SJCRH30 (cell line): ENCODE results near the gene TPP1. TPM values are rescaled to one million over a fixed set of nuclear protein-coding genes. Genes with fewer than 3 reads are reported as not detected.

ENCODE experiments used
- DNase-seq, 2 experiments: peaks; one replicate each; pipeline ENCODE4 v3.0.0-alpha.2; 2015 to 2020
- H3K27ac ChIP-seq: fragments of 250-450 bp; sonication (Bioruptor Pico); 2 replicates; pipeline ENCODE4 v1.5.1; 2020; ENCODE audit warnings: mild to moderate bottlenecking, moderate library complexity
- H3K27me3 ChIP-seq: fragments of 250-450 bp; sonication (Bioruptor Pico); 2 replicates; pipeline ENCODE4 v1.5.1; 2020; ENCODE audit warnings: mild to moderate bottlenecking, moderate library complexity
- H3K36me3 ChIP-seq: fragments of 250-450 bp; sonication (Bioruptor Pico); 2 replicates; pipeline ENCODE4 v1.5.1; 2020; ENCODE audit warnings: mild to moderate bottlenecking, moderate library complexity
- H3K4me1 ChIP-seq: fragments of 250-450 bp; sonication (Bioruptor Pico); 2 replicates; pipeline ENCODE4 v1.5.1; 2020; ENCODE audit warnings: mild to moderate bottlenecking, moderate library complexity
- H3K4me3 ChIP-seq: fragments of 250-450 bp; sonication (Bioruptor Pico); 2 replicates; pipeline ENCODE4 v1.5.1; 2020; ENCODE audit warnings: mild to moderate bottlenecking, moderate library complexity
- H3K9me3 ChIP-seq: fragments of 250-450 bp; sonication (Bioruptor Pico); replicated peaks from 2 replicates; pipeline ENCODE4 v1.5.1; 2020; ENCODE audit warnings: mild to moderate bottlenecking, moderate library complexity
- total RNA-seq: library from RNA; depleted of rRNA; stranded (reverse); fragments of >200 nt; shearing (Covaris generic); gene quantifications from 2 replicates; pipeline ENCODE4 v1.2.3, GENCODE V29; 2014; rRNA removed

TPP1 gene
- total RNA-seq = 8.1 and 8.7 TPM in 2 replicates

GRCh38 chr11:6619004-6619745 lies at the start of gene TPP1:
Gene TPP1 (minus strand): TSS chr11:6619422. CDS start chr11:6619400, 22 bp downstream.
- H3K27me3 ChIP-seq = no peaks in the 10 kb centered on the region
- H3K36me3 ChIP-seq = no peaks in the 10 kb centered on the region
- no peaks in the 10 kb centered on the region; the same call in 1 of the 2 replicates for H3K4me1 ChIP-seq
- no peak within 1 kb of the TSS for H3K27ac ChIP-seq
- no peaks in the 10 kb centered on the region for H3K9me3 ChIP-seq
- H3K4me3 ChIP-seq = peak within 1 kb of the TSS; percentile 64
- DNase-seq = peak; percentile 92 to 95

- DNase-seq = peak in 1 of 2 experiments; percentile 43
- no peak overlapping the region for H3K27ac ChIP-seq
- H3K4me3 ChIP-seq = no peak overlapping the region
Measured at GRCh38 chr11:6667733-6668374, 48.6 kb upstream of the TPP1 start.

GRCh38 chr11:6666302-6667183 lies 47.3 kb upstream of the TPP1 start:
- H3K27me3 ChIP-seq = no peaks in the 10 kb centered on the region
- DNase-seq = no peak
- H3K27ac ChIP-seq = no peak overlapping the region
- no peak overlapping the region for H3K4me3 ChIP-seq
- H3K4me1 ChIP-seq = peaks cover 7% of the 10 kb centered on the region
- H3K36me3 ChIP-seq = no peaks in the 10 kb centered on the region
- no peaks in the 10 kb centered on the region for H3K9me3 ChIP-seq

More at GRCh38 chr11:6667733-6668374, 48.6 kb upstream of the TPP1 start:
- Histone ChIP-seq H3K36me3 (no peaks in the 10 kb centered on the region), H3K27me3 (no peaks in the 10 kb centered on the region), H3K4me1 (peaks cover 7% of the 10 kb centered on the region), H3K9me3 (no peaks in the 10 kb centered on the region)

GRCh38 chr11:6664551-6664950 lies 45.3 kb upstream of the TPP1 start:
- Histone ChIP-seq H3K9me3 (no peaks in the 10 kb centered on the region), H3K27ac (no peak overlapping the region), H3K27me3 (no peaks in the 10 kb centered on the region), H3K36me3 (no peaks in the 10 kb centered on the region), H3K4me1 (peaks cover 7% of the 10 kb centered on the region), H3K4me3 (no peak overlapping the region)
- no peak for DNase-seq

GRCh38 chr11:6663794-6664469 lies 44.7 kb upstream of the TPP1 start:
- H3K4me3 ChIP-seq = no peak overlapping the region
- peaks cover 7% of the 10 kb centered on the region for H3K4me1 ChIP-seq
- DNase-seq = no peak

GRCh38 chr11:6660712-6661111 lies 41.5 kb upstream of the TPP1 start:
- Histone ChIP-seq H3K36me3 (no peaks in the 10 kb centered on the region), H3K9me3 (no peaks in the 10 kb centered on the region), H3K4me1 (peaks cover 7% of the 10 kb centered on the region), H3K4me3 (no peak overlapping the region), H3K27me3 (no peaks in the 10 kb centered on the region), H3K27ac (no peak overlapping the region)
- no peak for DNase-seq

More at GRCh38 chr11:6663794-6664469, 44.7 kb upstream of the TPP1 start:
- no peak overlapping the region for H3K27ac ChIP-seq
- H3K36me3 ChIP-seq = no peaks in the 10 kb centered on the region
- H3K27me3 ChIP-seq = no peaks in the 10 kb centered on the region
- no peaks in the 10 kb centered on the region for H3K9me3 ChIP-seq

- no peaks in the 10 kb centered on the region for H3K27me3 ChIP-seq
- no peaks in the 10 kb centered on the region for H3K9me3 ChIP-seq
- H3K4me3 ChIP-seq = no peak overlapping the region
- no peak overlapping the region for H3K27ac ChIP-seq
- H3K36me3 ChIP-seq = no peaks in the 10 kb centered on the region
- DNase-seq = no peak
- no peaks in the 10 kb centered on the region; the same call in 1 of the 2 replicates for H3K4me1 ChIP-seq
Measured at GRCh38 chr11:6658647-6659046, 39.4 kb upstream of the TPP1 start.

- DNase-seq = no peak
- Histone ChIP-seq H3K27ac (no peak overlapping the region), H3K36me3 (no peaks in the 10 kb centered on the region)
Measured at GRCh38 chr11:6657346-6657745, 38.1 kb upstream of the TPP1 start.

GRCh38 chr11:6656936-6657335 lies 37.7 kb upstream of the TPP1 start:
- no peak overlapping the region for H3K4me3 ChIP-seq
- no peaks in the 10 kb centered on the region for H3K36me3 ChIP-seq
- no peaks in the 10 kb centered on the region for H3K27me3 ChIP-seq
- DNase-seq = peak in 1 of 2 experiments; percentile 19
- H3K9me3 ChIP-seq = no peaks in the 10 kb centered on the region
- no peaks in the 10 kb centered on the region; the same call in 1 of the 2 replicates for H3K4me1 ChIP-seq
- no peak overlapping the region for H3K27ac ChIP-seq

More at GRCh38 chr11:6657346-6657745, 38.1 kb upstream of the TPP1 start:
- no peaks in the 10 kb centered on the region for H3K9me3 ChIP-seq
- H3K27me3 ChIP-seq = no peaks in the 10 kb centered on the region
- no peaks in the 10 kb centered on the region; the same call in 1 of the 2 replicates for H3K4me1 ChIP-seq
- no peak overlapping the region for H3K4me3 ChIP-seq

GRCh38 chr11:6656584-6656915 lies 37.3 kb upstream of the TPP1 start:
- H3K27ac ChIP-seq = no peak overlapping the region
- no peaks in the 10 kb centered on the region; the same call in 1 of the 2 replicates for H3K4me1 ChIP-seq
- H3K4me3 ChIP-seq = peak overlapping the region; percentile 64
- H3K9me3 ChIP-seq = no peaks in the 10 kb centered on the region
- no peaks in the 10 kb centered on the region for H3K27me3 ChIP-seq
- DNase-seq = no peak
- no peaks in the 10 kb centered on the region for H3K36me3 ChIP-seq

GRCh38 chr11:6655790-6656583 lies 36.8 kb upstream of the TPP1 start, which contains the start of gene DCHS1:
Gene DCHS1 (minus strand): TSS chr11:6655809. CDS start chr11:6641613, 14,196 bp downstream.
- Histone ChIP-seq H3K4me3 (peak within 1 kb of the TSS; percentile 64), H3K9me3 (no peaks in the 10 kb centered on the region), H3K27me3 (no peaks in the 10 kb centered on the region), H3K27ac (no peak within 1 kb of the TSS), H3K4me1 (no peaks in the 10 kb centered on the region; the same call in 1 of the 2 replicates), H3K36me3 (no peaks in the 10 kb centered on the region)
- DNase-seq = peak; percentile 27 to 47

GRCh38 chr11:6655020-6655789 lies 36.0 kb upstream of the TPP1 start:
- H3K9me3 ChIP-seq = no peaks in the 10 kb centered on the region
- H3K27ac ChIP-seq = no peak overlapping the region
- H3K27me3 ChIP-seq = no peaks in the 10 kb centered on the region
- peak overlapping the region; percentile 64 for H3K4me3 ChIP-seq
- DNase-seq = peak in 1 of 2 experiments; percentile 22
- H3K36me3 ChIP-seq = no peaks in the 10 kb centered on the region
- H3K4me1 ChIP-seq = no peaks in the 10 kb centered on the region; the same call in 1 of the 2 replicates
